A549 (cell line): ENCODE measurements around the gene ZFP36L1.

Experiments
- CHD2 ChIP-seq: fragments of 150-350 bp; IDR thresholded peaks from 2 replicates; pipeline ENCODE4 v1.6.1; 2014; ENCODE audit warnings: low read length; ENCODE audit not compliant: partially characterized antibody
- CTCF ChIP-seq: fragments of >200 bp; sonication (Bioruptor Twin); formaldehyde crosslinking; IDR thresholded peaks from 3 replicates; pipeline ENCODE4 v1.5.1; 2016
- ELK1 ChIP-seq: fragments of 150-350 bp; IDR thresholded peaks from 2 replicates; pipeline ENCODE4 v1.6.1; 2014; ENCODE audit warnings: low read depth, mild to moderate bottlenecking, low read length
- MYC ChIP-seq: IDR thresholded peaks from 2 replicates; pipeline ENCODE4 v1.6.1; 2012; ENCODE audit warnings: mild to moderate bottlenecking, inconsistent platforms, low read length, improper control_type of control experiment, borderline replicate concordance
- POLR2A ChIP-seq: IDR thresholded peaks from 2 replicates; pipeline ENCODE4 v1.6.1; 2012; ENCODE audit warnings: mild to moderate bottlenecking, low read length
- RAD21 ChIP-seq, 2 experiments: fragments of >200 bp in 1 of 2; sonication (Bioruptor Twin) in 1 of 2; formaldehyde crosslinking in 1 of 2; IDR thresholded peaks in 1 of 2; conservative IDR thresholded peaks in 1 of 2; 2 replicates in 1 of 2; 3 replicates in 1 of 2; pipeline ENCODE4 v1.6.1; 2012 to 2018; ENCODE audit warnings: inconsistent platforms in 1 of 2
- RFX5 ChIP-seq: fragments of 450-650 bp; IDR thresholded peaks from 2 replicates; pipeline ENCODE4 v1.7.1; 2014; ENCODE audit warnings: antibody characterized with exemption, mild to moderate bottlenecking, moderate library complexity
- RNF2 ChIP-seq: fragments of 200-600 bp; sonication (generic); IDR thresholded peaks from 2 replicates; pipeline ENCODE4 v1.6.1; 2016; ENCODE audit warnings: low read depth, mild to moderate bottlenecking, antibody characterized with exemption, moderate library complexity, borderline replicate concordance
- ZSCAN20 ChIP-seq: fragments of 250-450 bp; sonication (Bioruptor Pico); IDR thresholded peaks from 2 replicates; pipeline ENCODE4 v1.8.0; 2022; ENCODE audit warnings: mild to moderate bottlenecking, moderate library complexity

GRCh38 chr14:68842298-68842697 is 49.4 kb upstream of the ZFP36L1 start:
- TF ChIP-seq RFX5 (no peak), CTCF (no peak), MYC (no peak), RAD21 (conservative IDR thresholded peaks at IDR 0.05 in 1 of 2, IDR thresholded peaks at IDR 0.05 in 1 of 2) (no peak), ZSCAN20 (CRISPR knock-in tag) (no peak), POLR2A (no peak), ELK1 (no peak), RNF2 (no peak), CHD2 (no peak)
